HepG2 (cell line): Measurements from ENCODE around the gene SUSD6. TPM values are rescaled to one million over a fixed set of nuclear protein-coding genes. Genes with fewer than 3 reads are reported as not detected.

Experiments
- ATAC-seq: fragments of 200-7000 bp; cut with Tn5 transposase; 3 replicates; pipeline ENCODE4 v1.9.1; 2020; ENCODE audit warnings: mild to moderate bottlenecking, moderate library complexity
- BruUV-seq: library from RNA; stranded (reverse); fragments of 400-500 nt; replicated peaks from 2 replicates; lab custom pipeline; 2021; lab: Mats Ljungman, UMichigan
- CTCF ChIA-PET: fragments of 300-600 bp; formaldehyde crosslinking; extraction: SDS; loops from one replicate; lab custom pipeline; 2021; ENCODE audit warnings: low total read pairs, inconsistent platforms, low intra/inter-chr PET ratio; lab: Yijun Ruan, JAX
- POLR2A ChIA-PET: fragments of 350-600 bp; sonication (Branson Sonifier 250); formaldehyde crosslinking; loops from one replicate; lab custom pipeline; 2020; ENCODE audit warnings: antibody characterized with exemption, inconsistent platforms; lab: Yijun Ruan, JAX
- DNase-seq: peaks from one replicate; pipeline ENCODE4 v3.0.0-alpha.2; 2015; ENCODE audit warnings: low spot score
- FAIRE-seq: peaks from 3 replicates; lab custom pipeline; 2011; peaks lifted over from hg19 to GRCh38; lab: Jason Lieb, UNC
- H2AFZ ChIP-seq: one replicate; pipeline ENCODE4 v1.6.1; 2011; ENCODE audit warnings: low read length, inconsistent platforms
- H3K27ac ChIP-seq: fragments of 300-600 bp; 3 replicates; pipeline ENCODE4 v1.8.0; 2011; ENCODE audit warnings: mixed run types, mild to moderate bottlenecking, mixed read lengths, low read length, inconsistent platforms; ENCODE audit not compliant: insufficient read depth; ENCODE audit errors: extremely low read length
- H3K27me3 ChIP-seq, 2 experiments: fragments of 200-600 bp in 1 of 2; 2 replicates in 1 of 2; 3 replicates in 1 of 2; pipeline versions ENCODE4 v1.6.0 to v1.8.0; 2011; ENCODE audit warnings: low read length in 2 of 2, mild to moderate bottlenecking in 2 of 2, moderate library complexity in 2 of 2, inconsistent platforms in 1 of 2; ENCODE audit not compliant: insufficient read depth in 2 of 2, control insufficient read depth in 1 of 2
- H3K36me3 ChIP-seq, 2 experiments: fragments of 200-600 bp in 1 of 2; replicated peaks in 1 of 2; 2 replicates in 1 of 2; 3 replicates in 1 of 2; pipeline versions ENCODE4 v1.5.1 to v1.8.0; 2011; ENCODE audit warnings: low read length in 2 of 2, inconsistent platforms in 1 of 2; ENCODE audit not compliant: insufficient read depth in 2 of 2, control insufficient read depth in 1 of 2
- H3K4me1 ChIP-seq: 2 replicates; pipeline ENCODE4 v1.5.1; 2012; ENCODE audit warnings: low read length, inconsistent platforms; ENCODE audit not compliant: insufficient read depth
- H3K4me2 ChIP-seq: 2 replicates; pipeline ENCODE4 v1.6.0; 2011; ENCODE audit warnings: low read depth, low read length, inconsistent platforms
- H3K4me3 ChIP-seq, 3 experiments: fragments of 200-600 bp in 1 of 3; sonication (generic), shearing (Covaris generic) in 1 of 3; replicated peaks in 1 of 3; 2 replicates each; pipeline ENCODE4 v1.5.1; 2011 to 2016; ENCODE audit warnings: low read length in 3 of 3, inconsistent platforms in 2 of 3, low read depth in 2 of 3, mild to moderate bottlenecking in 2 of 3, control low read depth in 1 of 3, mixed read lengths in 1 of 3; ENCODE audit not compliant: insufficient read depth in 1 of 3
- H3K79me2 ChIP-seq: one replicate; pipeline ENCODE4 v1.6.1; 2011; ENCODE audit warnings: low read length, inconsistent platforms; ENCODE audit not compliant: insufficient read depth
- H3K9ac ChIP-seq: 2 replicates; pipeline ENCODE4 v1.6.0; 2011; ENCODE audit warnings: mild to moderate bottlenecking, low read depth, low read length, inconsistent platforms; ENCODE audit not compliant: insufficient read depth
- H3K9me3 ChIP-seq: 2 replicates; pipeline ENCODE4 v1.5.1; 2012; ENCODE audit warnings: mild to moderate bottlenecking, low read length
- H4K20me1 ChIP-seq: 2 replicates; pipeline ENCODE4 v1.6.0; 2011; ENCODE audit warnings: inconsistent platforms, mild to moderate bottlenecking, low read length, moderate library complexity; ENCODE audit not compliant: insufficient read depth
- CHD4 ChIP-seq: fragments of 200-600 bp; sonication (generic); IDR thresholded peaks from 2 replicates; pipeline ENCODE4 v1.7.0; 2017; ENCODE audit warnings: mild to moderate bottlenecking, low read length, borderline replicate concordance
- HOMEZ ChIP-seq: IDR thresholded peaks from 2 replicates; pipeline ENCODE4 v1.6.1; 2016; ENCODE audit warnings: low read depth
- KAT8 ChIP-seq: IDR thresholded peaks from 2 replicates; pipeline ENCODE4 v1.6.1; 2016; ENCODE audit warnings: missing genetic modification reagents, missing compliant biosample characterization
- MTA3 ChIP-seq: sonication (generic); formaldehyde crosslinking; IDR thresholded peaks from 2 replicates; pipeline ENCODE4 v1.4.0; 2020; ENCODE audit warnings: missing genetic modification reagents
- NR2C2 ChIP-seq: sonication (generic); formaldehyde crosslinking; IDR thresholded peaks from 2 replicates; pipeline ENCODE4 v1.4.0; 2020; ENCODE audit warnings: missing genetic modification reagents, mild to moderate bottlenecking, moderate library complexity, borderline replicate concordance
- SNAPC4 ChIP-seq: sonication (generic); formaldehyde crosslinking; IDR thresholded peaks from 2 replicates; pipeline ENCODE4 v1.4.0; 2020; ENCODE audit warnings: mild to moderate bottlenecking, missing genetic modification reagents
- ZNF235 ChIP-seq: sonication (generic); formaldehyde crosslinking; IDR thresholded peaks from 2 replicates; pipeline ENCODE4 v1.8.1; 2023; ENCODE audit warnings: mild to moderate bottlenecking, missing genetic modification reagents, borderline replicate concordance
- ZNF430 ChIP-seq: sonication (generic); formaldehyde crosslinking; IDR thresholded peaks from 2 replicates; pipeline ENCODE4 v1.9.0; 2021; ENCODE audit warnings: mild to moderate bottlenecking, missing genetic modification reagents
- ZNF766 ChIP-seq: sonication (generic); formaldehyde crosslinking; IDR thresholded peaks from 2 replicates; pipeline ENCODE4 v1.5.0; 2020; ENCODE audit warnings: missing genetic modification reagents, borderline replicate concordance
- WGBS: methylation state at CpG from one replicate; pipeline ENCODE4 v1.1.6; 2017; ENCODE audit warnings: low lambda C conversion rate; 5-methylcytosine and 5-hydroxymethylcytosine counted together
- in situ Hi-C: cut with HindIII; loops from 2 replicates; pipeline ENCODE4 v1.10.0; 2017; ENCODE audit warnings: low pct_unique_long_range_greater_than_20kb; ENCODE audit not compliant: extremely low pct_ligation_motif_present
- intact Hi-C: fragments of 100-400 bp; cut with micrococcal nuclease; formaldehyde crosslinking; loops from one replicate; pipeline ENCODE4 v1.10.0; 2022; ENCODE audit not compliant: unreplicated experiment
- polyA plus RNA-seq, 8 experiments: library from polyadenylated mRNA; depleted of rRNA in 3 of 8; stranded (reverse) in 7 of 8; unstranded in 1 of 8; fragments of >200 nt; fragmentation: Illumina TruSeq in 4 of 8; extraction: Trizol in 4 of 8; gene quantifications; 2 replicates each; pipeline versions ENCODE4 v1.2.1 to v1.2.3, GENCODE V29; 2011 to 2016; ENCODE audit warnings: low read depth in 4 of 8, missing spikeins in 1 of 8, mixed read lengths in 1 of 8; ENCODE audit not compliant: insufficient read depth in 1 of 8
- total RNA-seq, 5 experiments: library from RNA; depleted of rRNA; stranded (reverse); fragments of >200 nt; fragmentation: Illumina TruSeq; extraction: Trizol; gene quantifications; 2 replicates each; pipeline ENCODE4 v1.2.3, GENCODE V29; 2016; ENCODE audit warnings: low read depth in 1 of 5

Gene SUSD6
- total and polyA plus RNA-seq, 2 of the 13 experiments (the other 11 are each of a cell fraction or from before 2014, with no cell fraction given), result 7.2 to 7.4 TPM

- in situ Hi-C loops, result loop anchor here (5.0 kb wide), 1 partner anchor 34 kb away; no protein-coding TSS in a partner anchor
- CTCF ChIA-PET, result no interaction called here
Measured at GRCh38 chr14:69571449-69572029, 39.9 kb upstream of the SUSD6 start.

More at GRCh38 chr14:69571449-69572029, 39.9 kb upstream of the SUSD6 start:
- Histone ChIP-seq H2AFZ (no peak overlapping the region), H3K4me2 (peak overlapping the region; percentile 60), H3K79me2 (no peaks in the 10 kb centered on the region), H3K9me3 (no peaks in the 10 kb centered on the region), H3K27me3 (peaks cover 2 to 67% of the 10 kb centered on the region in 2 experiments), H3K9ac (no peak overlapping the region), H3K4me1 (peaks cover 31% of the 10 kb centered on the region), H4K20me1 (no peaks in the 10 kb centered on the region), H3K36me3 (no peaks in the 10 kb centered on the region), H3K27ac (no peak overlapping the region), H3K4me3 (peak overlapping the region in 2 of 3 experiments; percentile 22 to 58; a peak in 2 of 6 replicates)
- FAIRE-seq (no peak), ATAC-seq (no peak), DNase-seq (no peak)
- intact Hi-C loops, result no loop called here
- no TSS peak for BruUV-seq
- POLR2A ChIA-PET, result no interaction called here
- 91% methylated on average over 61 of the region's 62 CpGs for WGBS
- TF ChIP-seq CHD4, result no peak
- no peak for TF ChIP-seq SNAPC4 (CRISPR knock-in tag)
- TF ChIP-seq ZNF235 (CRISPR knock-in tag), result no peak
- TF ChIP-seq MTA3 (CRISPR knock-in tag), result no peak
- no peak for TF ChIP-seq ZNF766 (CRISPR knock-in tag)
- no peak for TF ChIP-seq KAT8 (CRISPR knock-in tag)
- no peak for TF ChIP-seq HOMEZ
- no peak for TF ChIP-seq ZNF430 (CRISPR knock-in tag)
- no peak for TF ChIP-seq NR2C2
